Common myeloid progenitor, CD34-positive (primary cell): ENCODE data around the gene LARP4.
"Not testable (repeated sequence)": the region's sequence is repeated elsewhere in the genome, so short reads cannot be mapped to it uniquely, and the experiment has no call there.

Experiments used
- CTCF ChIA-PET: fragments of 350-600 bp; sonication (Branson Sonifier 250); formaldehyde crosslinking; loops from one replicate; lab custom pipeline; 2021; ENCODE audit warnings: antibody characterized with exemption; lab: Charles Lee
- POLR2A ChIA-PET: fragments of 350-600 bp; sonication (Branson Sonifier 250); formaldehyde crosslinking; loops from one replicate; lab custom pipeline; 2021; ENCODE audit warnings: antibody characterized with exemption; lab: Charles Lee
- DNase-seq, 3 donors: peaks; one replicate each; pipeline versions ENCODE4 v3.0.0 to v3.0.0-alpha.2; 2013
- H3K27ac ChIP-seq, 2 experiments: 1 replicate in 1 of 2; 2 replicates in 1 of 2; pipeline ENCODE4 v1.7.0; 2013; ENCODE audit warnings: inconsistent platforms in 2 of 2, low read length in 2 of 2, mild to moderate bottlenecking in 2 of 2, low read depth in 1 of 2, moderate library complexity in 1 of 2; ENCODE audit not compliant: severe bottlenecking in 2 of 2, insufficient read depth in 1 of 2, poor library complexity in 1 of 2
- H3K27me3 ChIP-seq, 5 experiments: replicated peaks in 2 of 5; 1 replicate in 3 of 5; 2 replicates in 2 of 5; pipeline versions ENCODE4 v1.6.1 to v1.7.0; 2013; ENCODE audit warnings: low read length in 4 of 5, mild to moderate bottlenecking in 2 of 5, moderate library complexity in 2 of 5, inconsistent platforms in 1 of 5; ENCODE audit not compliant: insufficient read depth in 5 of 5, control insufficient read depth in 4 of 5
- H3K36me3 ChIP-seq, 4 experiments: 1 replicate in 2 of 4; 2 replicates in 2 of 4; pipeline versions ENCODE4 v1.6.1 to v1.7.0; 2013; ENCODE audit warnings: low read length in 3 of 4, control low read depth in 1 of 4, mild to moderate bottlenecking in 1 of 4; ENCODE audit not compliant: control insufficient read depth in 4 of 4, insufficient read depth in 4 of 4
- H3K4me1 ChIP-seq, 4 experiments: 1 replicate in 3 of 4; 2 replicates in 1 of 4; pipeline versions ENCODE4 v1.6.1 to v1.7.1; 2013; ENCODE audit warnings: low read length in 3 of 4, mild to moderate bottlenecking in 3 of 4, control low read depth in 1 of 4, inconsistent platforms in 1 of 4, moderate library complexity in 1 of 4; ENCODE audit not compliant: control insufficient read depth in 4 of 4, insufficient read depth in 4 of 4; ENCODE audit errors: control extremely low read depth in 1 of 4
- H3K4me3 ChIP-seq, 7 experiments: 1 replicate in 4 of 7; 2 replicates in 3 of 7; pipeline versions ENCODE4 v1.5.1 to v1.7.0; 2013; ENCODE audit warnings: mild to moderate bottlenecking in 7 of 7, low read length in 6 of 7, moderate library complexity in 6 of 7, inconsistent platforms in 2 of 7, low read depth in 2 of 7, control low read depth in 1 of 7; ENCODE audit not compliant: insufficient read depth in 4 of 7, control insufficient read depth in 1 of 7; ENCODE audit errors: extremely low read depth in 1 of 7
- H3K9me3 ChIP-seq, 5 experiments: 1 replicate in 4 of 5; 2 replicates in 1 of 5; pipeline versions ENCODE4 v1.6.1 to v1.7.1; 2013; ENCODE audit warnings: low read length in 4 of 5, mild to moderate bottlenecking in 2 of 5, inconsistent platforms in 1 of 5, low read depth in 1 of 5, moderate library complexity in 1 of 5; ENCODE audit not compliant: control insufficient read depth in 4 of 5, insufficient read depth in 2 of 5; ENCODE audit errors: control extremely low read depth in 1 of 5
- WGBS: methylation state at CpG from one replicate; pipeline ENCODE4 v1.1.5; 2013; ENCODE audit not compliant: insufficient coverage; 5-methylcytosine and 5-hydroxymethylcytosine counted together

Gene LARP4

DNA sequence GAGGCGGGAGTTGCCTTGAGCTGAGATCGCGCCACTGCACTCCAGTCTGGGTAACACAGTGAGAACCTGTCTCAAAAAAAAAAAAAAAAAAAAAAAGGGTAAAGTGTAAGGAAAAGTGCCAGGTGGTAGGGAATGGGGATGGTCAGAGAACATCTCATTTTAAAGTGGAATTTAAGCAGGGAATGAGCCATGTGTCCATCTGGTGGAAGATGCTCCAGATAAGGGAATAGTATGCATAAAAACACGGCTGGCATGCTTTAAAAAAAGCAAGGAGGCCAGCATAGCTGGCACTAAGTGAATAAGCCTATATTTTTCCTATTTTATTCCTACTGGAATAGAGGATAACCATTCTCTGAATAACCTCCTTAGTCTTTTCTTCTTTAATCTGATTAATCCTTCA lies 38.0 kb upstream of the LARP4 start:
- ChIA-PET CTCF (no interaction called here), POLR2A (no interaction called here)

DNA sequence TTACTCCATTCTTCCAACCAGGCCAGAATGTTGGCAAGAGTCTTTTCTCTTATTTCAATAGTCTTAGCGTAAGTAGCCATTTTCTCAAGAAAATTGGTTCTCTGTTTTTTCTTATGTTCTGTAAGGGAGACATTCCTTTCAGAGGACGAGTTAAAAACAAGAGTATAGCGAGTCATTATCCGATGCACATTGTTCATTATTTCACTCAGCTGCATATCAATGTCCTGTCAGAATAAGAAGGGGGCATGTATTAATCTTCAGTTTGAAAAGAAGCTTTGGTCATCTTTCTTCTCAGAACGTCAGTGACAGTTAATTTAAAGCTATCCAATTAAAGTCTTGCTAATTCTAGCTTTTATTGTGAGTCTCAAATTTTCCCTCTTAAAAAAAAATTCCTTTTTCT lies 37.5 kb upstream of the LARP4 start:
- POLR2A ChIA-PET, result no interaction called here

More for the DNA sequence above, 38.0 kb upstream of the LARP4 start:
- no peaks in the 10 kb centered on the region for H3K9me3 ChIP-seq
- no peaks in the 10 kb centered on the region for H3K36me3 ChIP-seq
- H3K4me1 ChIP-seq, result no peaks in the 10 kb centered on the region
- WGBS, result 94% methylated on average over 3 of the region's 4 CpGs
- no peaks in the 10 kb centered on the region for H3K27me3 ChIP-seq
- DNase-seq, result no peak
- H3K27ac ChIP-seq, result no peak overlapping the region
- no peak overlapping the region for H3K4me3 ChIP-seq

DNA sequence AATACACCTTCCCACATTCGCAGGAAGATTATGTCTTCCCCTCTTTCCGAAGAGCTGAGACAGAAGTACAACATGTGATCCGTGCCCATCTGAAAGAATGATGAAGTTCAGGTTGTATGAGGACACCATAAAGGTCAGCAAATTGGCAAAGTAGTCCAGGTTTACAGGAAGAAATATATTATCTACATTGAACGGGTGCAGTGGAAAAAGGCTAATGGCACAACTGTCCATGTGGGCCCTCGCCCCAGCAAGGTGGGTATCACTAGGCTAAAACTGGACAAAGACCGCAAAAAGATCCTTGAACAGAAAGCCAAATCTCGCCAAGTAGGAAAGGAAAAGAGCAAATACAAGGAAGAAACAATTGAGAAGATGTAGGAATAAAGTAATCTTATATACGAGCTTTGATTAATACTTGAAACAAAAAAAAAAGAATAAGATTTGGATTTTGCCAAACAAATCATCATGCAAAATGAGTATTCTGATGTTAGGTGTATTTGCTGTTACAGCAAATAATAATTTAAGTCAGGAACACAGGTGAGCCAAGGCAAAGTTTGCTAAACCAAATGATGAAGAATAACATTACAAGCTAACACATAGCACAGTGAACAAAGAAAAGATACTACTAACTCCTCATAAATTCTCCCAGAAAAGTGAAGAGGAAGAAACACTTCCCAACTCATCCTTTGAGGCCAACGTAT lies 34.8 kb upstream of the LARP4 start:
- Histone ChIP-seq H3K27me3 (no peaks in the 10 kb centered on the region), H3K9me3 (no peaks in the 10 kb centered on the region), H3K4me3 (no peak overlapping the region), H3K4me1 (no peaks in the 10 kb centered on the region), H3K27ac (no peak overlapping the region), H3K36me3 (no peaks in the 10 kb centered on the region)
- 96% methylated on average over 6 of the region's 9 CpGs for WGBS
- POLR2A ChIA-PET, result no interaction called here
- CTCF ChIA-PET, result no interaction called here
- DNase-seq, result no peak

More for the DNA sequence above, 37.5 kb upstream of the LARP4 start:
- no peaks in the 10 kb centered on the region for H3K4me1 ChIP-seq
- no peak for DNase-seq
- no peaks in the 10 kb centered on the region for H3K9me3 ChIP-seq
- whole genome bisulfite sequencing, result 100% methylated on average over 4 of the region's 5 CpGs
- H3K4me3 ChIP-seq, result no peak overlapping the region
- no peak overlapping the region for H3K27ac ChIP-seq
- H3K36me3 ChIP-seq, result no peaks in the 10 kb centered on the region
- CTCF ChIA-PET, result no interaction called here
- no peaks in the 10 kb centered on the region for H3K27me3 ChIP-seq

DNA sequence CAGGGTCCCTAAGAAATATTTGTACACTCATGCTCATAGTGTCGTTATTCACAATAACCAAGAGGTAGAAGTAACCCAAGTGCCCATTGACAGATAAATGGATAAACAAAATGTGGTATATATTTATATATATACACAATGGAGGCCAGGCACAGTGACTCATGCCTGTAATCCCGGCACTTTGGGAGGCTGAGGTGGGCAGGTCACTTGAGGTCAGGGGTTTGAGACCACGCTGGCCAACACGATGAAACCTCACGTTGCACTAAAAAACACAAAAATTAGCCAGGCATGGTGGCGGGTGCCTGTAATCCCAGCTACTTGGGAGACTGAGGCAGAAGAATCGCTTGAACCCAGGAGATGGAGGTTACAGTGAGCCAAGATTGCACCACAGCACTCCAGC lies 30.0 kb upstream of the LARP4 start:
- H3K4me1 ChIP-seq, H3K4me3 ChIP-seq, H3K27me3 ChIP-seq, H3K27ac ChIP-seq, H3K36me3 ChIP-seq, DNase-seq, POLR2A ChIA-PET, H3K9me3 ChIP-seq, CTCF ChIA-PET: not testable (repeated sequence)
- WGBS, result 62% methylated on average over 3 of the region's 7 CpGs

DNA sequence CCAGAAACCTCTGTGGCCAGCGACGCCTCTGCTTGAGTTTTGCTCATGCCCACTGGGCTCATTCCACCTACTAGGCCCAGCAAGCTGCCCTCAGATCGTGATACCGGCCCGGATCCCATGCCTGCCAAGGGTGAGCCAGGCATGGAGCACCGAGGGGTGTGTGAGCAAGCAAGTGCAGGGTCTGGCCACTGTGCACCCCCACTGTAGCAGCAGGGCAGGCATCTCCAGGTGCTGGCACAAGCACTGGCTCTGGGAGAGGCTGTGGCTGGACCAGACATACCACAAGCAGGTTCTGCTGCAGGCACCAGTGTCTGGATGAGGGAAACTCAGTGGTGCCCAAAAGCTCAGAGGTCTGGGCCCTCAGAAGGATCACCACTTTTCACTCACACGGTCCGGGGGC lies 24.9 kb upstream of the LARP4 start:
- CTCF ChIA-PET, result interaction anchor here (0.6 kb wide), 1 partner anchor 381 kb away, joined by 3 read pairs; no protein-coding TSS in a partner anchor
- no peaks in the 10 kb centered on the region for H3K36me3 ChIP-seq
- DNase-seq, result no peak
- H3K4me3 ChIP-seq, result no peak overlapping the region
- no peaks in the 10 kb centered on the region for H3K4me1 ChIP-seq
- H3K9me3 ChIP-seq, result no peaks in the 10 kb centered on the region
- POLR2A ChIA-PET, result no interaction called here
- 96% methylated on average over 5 of the region's 8 CpGs for whole genome bisulfite sequencing
- no peak overlapping the region for H3K27ac ChIP-seq
- no peaks in the 10 kb centered on the region for H3K27me3 ChIP-seq

DNA sequence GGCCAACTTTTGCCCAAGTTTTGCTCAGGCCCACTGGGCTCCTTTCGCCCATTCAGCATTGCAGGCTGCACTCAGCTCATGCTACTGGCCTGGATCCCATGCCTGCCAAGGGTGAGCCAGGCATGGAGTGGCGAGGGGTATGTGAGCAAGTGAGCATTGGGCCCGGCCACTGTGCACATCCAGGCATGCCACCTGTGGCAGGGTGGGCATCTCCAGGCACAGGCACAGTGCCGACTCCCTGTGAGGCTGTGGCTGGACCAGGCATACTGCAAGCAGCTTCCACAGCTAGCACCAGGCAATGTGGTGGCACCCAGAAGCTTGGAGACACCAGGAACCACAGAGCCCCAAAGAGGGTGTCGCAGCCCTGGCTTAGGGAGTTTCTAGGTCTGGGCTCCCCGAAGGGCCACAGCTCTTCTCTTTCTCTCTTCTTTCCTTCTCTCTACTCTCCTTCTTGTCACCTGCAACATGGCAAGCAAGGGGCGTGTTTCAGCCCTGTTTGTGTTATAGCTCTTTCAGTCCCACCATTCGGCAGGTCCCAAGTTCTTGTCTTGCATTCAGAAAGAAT lies 19.8 kb upstream of the LARP4 start:
- WGBS, result 100% methylated on average over 6 of the region's 8 CpGs
- ChIA-PET CTCF (no interaction called here), POLR2A (no interaction called here)

DNA sequence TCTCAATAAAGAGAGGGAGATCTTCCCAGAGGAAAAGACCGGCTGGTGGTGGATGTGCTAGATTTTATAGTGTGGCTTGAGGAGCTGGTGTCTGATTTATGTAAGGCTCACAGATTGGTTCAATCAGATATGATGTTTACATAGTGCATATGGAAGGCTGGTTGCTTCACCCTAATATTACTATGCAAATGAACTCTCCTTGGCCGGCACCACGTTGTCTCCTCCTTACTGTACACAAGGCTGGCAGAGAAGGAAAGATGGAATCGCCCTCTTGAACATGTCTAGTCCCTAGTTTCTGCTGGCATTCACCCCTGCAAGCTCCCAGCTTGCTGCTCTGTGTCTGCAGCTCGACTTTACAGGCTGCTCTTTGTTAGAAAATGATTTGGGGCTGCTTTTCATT lies 13.2 kb upstream of the LARP4 start:
- ChIA-PET POLR2A (interaction anchor here (0.7 kb wide), 1 partner anchor 102 kb away, joined by 3 read pairs; no protein-coding TSS in a partner anchor), CTCF (no interaction called here)
- 63% methylated on average over 3 of the region's 5 CpGs for WGBS
- Histone ChIP-seq H3K4me1 (no peaks in the 10 kb centered on the region), H3K4me3 (no peak overlapping the region), H3K9me3 (no peaks in the 10 kb centered on the region), H3K36me3 (no peaks in the 10 kb centered on the region), H3K27me3 (no peaks in the 10 kb centered on the region), H3K27ac (no peak overlapping the region)
- DNase-seq, result no peak

More for the DNA sequence above, 19.8 kb upstream of the LARP4 start:
- Histone ChIP-seq H3K9me3 (no peaks in the 10 kb centered on the region), H3K4me3 (no peak overlapping the region), H3K4me1 (no peaks in the 10 kb centered on the region), H3K27ac (no peak overlapping the region), H3K27me3 (no peaks in the 10 kb centered on the region), H3K36me3 (no peaks in the 10 kb centered on the region)
- DNase-seq, result no peak
